HG02973 (cell line): ENCODE results near the gene WDR53.
"Not testable (repeated sequence)": the region's sequence is repeated elsewhere in the genome, so short reads cannot be mapped to it uniquely, and the experiment has no call there.

Experiments used
- ATAC-seq: cut with Tn5 transposase; IDR thresholded peaks from one replicate; pipeline ENCODE4 v1.9.1; 2021; ENCODE audit warnings: moderate library complexity; ENCODE audit not compliant: unreplicated experiment

Gene WDR53

GRCh38 chr3:196518966-196519717 lies 49.2 kb downstream of the WDR53 start:
- no peak for ATAC-seq

GRCh38 chr3:196517919-196518318 lies 50.4 kb downstream of the WDR53 start:
- no peak for ATAC-seq

- no peak for ATAC-seq
These were observed 51.1 kb downstream of the WDR53 start for GRCh38 chr3:196517162-196517800.

- ATAC-seq = no peak
These were observed 53.3 kb downstream of the WDR53 start, which contains the start of gene SMCO1 for GRCh38 chr3:196514913-196515621. SMCO1 (minus strand) TSS chr3:196515346; CDS start chr3:196515209, 137 bp downstream.

- ATAC-seq = no peak
These were observed 54.0 kb downstream of the WDR53 start for GRCh38 chr3:196514350-196514716.

GRCh38 chr3:196513697-196514349 lies 54.5 kb downstream of the WDR53 start:
- ATAC-seq = no peak

GRCh38 chr3:196511646-196512425 lies 56.5 kb downstream of the WDR53 start:
- ATAC-seq = not testable (repeated sequence)

- ATAC-seq = not testable (repeated sequence)
These were observed 57.2 kb downstream of the WDR53 start for GRCh38 chr3:196511108-196511507.

GRCh38 chr3:196506687-196507086 lies 61.7 kb downstream of the WDR53 start:
- ATAC-seq = no peak

GRCh38 chr3:196504556-196504955 lies 63.8 kb downstream of the WDR53 start:
- no peak for ATAC-seq
